NCI-H2081 treated with DMSO at 0.1 percent for 48 hours (cell line): ENCODE results near the gene VSX2.

Source experiments
- DNase-seq: peaks from one replicate; lab custom pipeline; 2025; lab: John Stamatoyannopoulos, UW

VSX2 gene

DNA sequence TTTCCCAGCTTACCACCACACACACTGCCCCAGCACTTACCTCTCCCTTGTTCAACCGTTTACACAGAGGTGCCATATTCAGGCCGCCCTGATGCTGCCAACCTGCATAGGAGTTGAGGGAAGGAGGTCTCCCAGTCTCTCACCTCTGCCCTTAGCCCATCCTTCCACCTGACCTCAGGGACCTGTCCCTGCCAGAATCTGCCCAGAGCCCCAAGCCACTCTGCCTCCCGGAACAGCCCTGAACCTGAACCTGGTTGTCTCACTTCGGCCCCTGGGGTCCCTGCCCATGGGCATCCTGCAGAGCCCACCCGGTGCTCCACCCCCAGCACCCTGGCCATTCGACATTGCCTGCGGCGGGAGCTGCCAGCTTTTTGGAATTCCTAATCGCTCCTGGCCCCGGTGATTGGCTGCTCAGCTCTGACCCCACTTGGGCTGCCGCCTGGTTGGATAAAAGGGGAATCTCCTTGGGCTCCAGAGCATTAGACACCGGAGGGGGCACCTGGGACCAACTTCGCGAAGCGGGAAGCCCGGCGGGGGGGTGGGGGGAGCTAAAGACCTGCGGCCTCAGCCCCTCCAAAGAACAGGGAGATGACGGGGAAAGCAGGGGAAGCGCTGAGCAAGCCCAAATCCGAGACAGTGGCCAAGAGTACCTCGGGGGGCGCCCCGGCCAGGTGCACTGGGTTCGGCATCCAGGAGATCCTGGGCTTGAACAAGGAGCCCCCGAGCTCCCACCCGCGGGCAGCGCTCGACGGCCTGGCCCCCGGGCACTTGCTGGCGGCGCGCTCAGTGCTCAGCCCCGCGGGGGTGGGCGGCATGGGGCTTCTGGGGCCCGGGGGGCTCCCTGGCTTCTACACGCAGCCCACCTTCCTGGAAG, at the start of gene VSX2:
VSX2 (plus strand) TSS at position 476 of the 874 bp plus-strand sequence; CDS start at position 589, 113 bp downstream.
- no peak for DNase-seq

- DNase-seq, result no peak
Observed at GRCh38 chr14:74190927-74191575, 48.2 kb upstream of the VSX2 start.

GRCh38 chr14:74194506-74195274, 44.6 kb upstream of the VSX2 start:
- no peak for DNase-seq

- no peak for DNase-seq
Observed at GRCh38 chr14:74195623-74196022, 43.6 kb upstream of the VSX2 start.

GRCh38 chr14:74198441-74199234, 40.6 kb upstream of the VSX2 start:
- DNase-seq, result no peak

DNA sequence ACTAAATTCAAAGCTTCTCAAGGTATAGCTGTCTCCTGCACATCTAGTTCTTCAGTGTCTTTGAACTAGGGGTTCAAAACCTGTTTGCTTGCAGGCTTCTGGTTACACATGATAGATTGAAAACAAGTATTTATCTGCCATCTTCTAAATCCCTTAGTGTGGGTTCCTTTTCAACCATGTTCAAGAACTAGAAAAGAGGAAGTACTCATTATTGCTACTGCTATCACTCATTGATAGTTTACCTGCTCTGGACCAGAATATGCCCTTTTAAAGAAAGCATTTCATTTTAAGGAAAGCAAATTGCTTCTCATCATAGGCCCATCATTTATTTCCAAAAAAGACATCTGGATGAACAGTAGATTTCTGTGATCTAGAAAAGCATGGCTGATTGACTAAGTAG, 37.1 kb upstream of the VSX2 start:
- no peak for DNase-seq

DNA sequence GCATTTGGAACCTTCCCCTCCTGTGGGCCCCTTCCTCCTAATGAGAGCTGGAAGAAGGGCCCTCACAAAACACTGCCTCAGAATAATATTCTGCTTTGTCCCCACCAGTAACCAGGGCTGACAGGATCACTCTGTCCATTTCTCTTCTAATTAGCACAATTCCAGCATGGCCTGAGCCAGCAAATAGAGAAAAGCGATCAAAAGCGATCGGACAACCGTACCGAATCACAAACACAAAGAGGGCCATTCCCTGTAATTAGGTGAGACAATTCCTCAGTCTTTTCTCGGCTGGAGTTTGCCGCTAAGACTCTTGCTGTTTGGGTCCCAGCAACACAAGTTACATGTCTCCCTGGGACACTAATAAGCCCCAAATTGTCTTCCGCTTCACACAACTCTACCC, 35.6 kb upstream of the VSX2 start:
- DNase-seq, result no peak

- no peak for DNase-seq
Observed at GRCh38 chr14:74204491-74204890, 34.8 kb upstream of the VSX2 start.

DNA sequence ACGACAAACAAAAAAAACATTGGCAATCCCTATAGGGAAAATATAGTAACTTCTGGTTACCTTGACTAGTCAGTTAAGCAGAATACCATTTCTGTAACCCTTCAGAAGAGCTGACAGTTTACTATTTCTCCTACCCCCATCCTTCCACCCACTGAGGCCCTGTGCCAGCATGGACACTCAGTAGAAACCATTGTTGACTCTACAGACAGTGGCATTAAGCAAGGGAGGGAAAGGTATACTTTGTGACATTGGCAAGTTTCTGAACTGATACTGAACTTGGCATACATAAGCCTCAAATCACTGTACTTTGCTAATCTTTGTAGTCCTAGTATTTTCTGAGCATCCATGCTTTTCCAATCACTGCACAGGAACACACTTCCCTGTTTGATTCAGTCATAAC, 33.4 kb upstream of the VSX2 start:
- no peak for DNase-seq

- DNase-seq, result no peak
Observed at GRCh38 chr14:74207943-74208342, 31.3 kb upstream of the VSX2 start.

- no peak for DNase-seq
Observed at GRCh38 chr14:74208642-74209041, 30.6 kb upstream of the VSX2 start.

DNA sequence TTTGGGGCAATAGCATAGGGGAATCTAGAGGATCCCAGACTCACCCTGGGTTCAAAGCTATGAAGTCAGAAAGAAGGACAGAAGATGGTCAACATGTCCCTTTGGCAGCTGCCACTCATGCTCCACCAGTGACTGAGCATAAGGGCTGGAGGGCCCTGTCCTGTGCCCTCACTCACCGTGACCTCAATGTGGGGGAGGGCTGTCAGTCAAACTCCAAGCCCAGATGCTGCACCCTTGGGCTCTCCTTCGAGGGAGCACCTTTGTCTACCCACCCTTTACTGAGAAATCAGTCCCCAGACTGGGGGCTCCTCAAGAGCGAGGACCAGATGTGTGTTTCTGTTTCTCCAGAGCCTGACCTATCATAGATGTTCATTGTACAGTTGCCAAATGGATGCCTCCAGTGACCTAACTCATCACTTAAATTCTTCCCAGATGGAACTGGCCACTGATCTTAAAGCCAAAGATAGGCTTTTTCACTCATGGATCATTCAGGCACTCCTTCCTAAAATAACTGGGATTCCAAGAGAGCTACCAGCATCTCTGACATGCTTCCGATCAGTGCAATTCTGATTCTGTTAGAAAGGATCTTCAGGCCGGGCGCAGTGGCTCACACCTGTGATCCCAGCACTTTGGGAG, 27.2 kb upstream of the VSX2 start:
- DNase-seq, result no peak

- no peak for DNase-seq
Observed at GRCh38 chr14:74213907-74214803, 25.1 kb upstream of the VSX2 start.

GRCh38 chr14:74216671-74217070, 22.6 kb upstream of the VSX2 start:
- no peak for DNase-seq

DNA sequence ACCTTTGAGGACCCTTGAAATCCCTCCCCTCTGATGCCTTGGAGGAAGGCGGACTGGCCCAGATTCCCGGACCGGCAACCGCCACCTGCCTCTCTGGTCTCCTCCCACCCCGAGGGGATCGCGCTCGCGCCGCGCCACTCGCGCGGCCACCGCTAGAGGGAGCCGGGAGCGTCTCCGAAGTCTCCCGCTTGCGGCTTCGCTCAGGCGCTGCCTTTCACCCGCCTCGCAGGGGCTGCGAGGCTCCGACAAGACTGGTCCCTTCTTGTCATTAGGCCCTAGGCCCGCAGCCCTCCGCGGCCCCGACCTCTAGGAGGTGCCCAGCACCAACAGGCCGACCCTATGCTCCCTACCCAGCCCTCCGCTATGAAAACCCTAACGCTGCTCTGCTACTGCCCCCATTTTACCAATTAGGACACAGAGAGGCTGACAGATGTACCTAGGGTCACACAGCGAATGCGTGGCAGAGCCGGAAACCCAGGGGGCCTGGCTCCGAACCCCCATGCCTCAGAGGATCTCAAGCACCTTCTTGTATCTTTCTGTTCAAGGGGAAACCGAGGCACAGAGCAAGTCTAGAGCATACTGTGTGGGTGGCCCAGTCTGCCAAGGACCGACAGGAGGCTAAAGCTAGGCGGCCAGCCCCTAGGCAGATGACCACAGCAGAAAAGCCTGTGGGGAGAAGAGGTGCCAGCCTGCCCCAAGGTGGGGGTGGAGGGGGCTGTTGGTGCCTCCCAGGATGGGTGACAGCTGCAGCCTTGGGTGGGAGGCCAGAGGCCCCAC, 21.4 kb upstream of the VSX2 start:
- no peak for DNase-seq

- DNase-seq, result no peak
Observed at GRCh38 chr14:74218462-74218861, 20.8 kb upstream of the VSX2 start.

DNA sequence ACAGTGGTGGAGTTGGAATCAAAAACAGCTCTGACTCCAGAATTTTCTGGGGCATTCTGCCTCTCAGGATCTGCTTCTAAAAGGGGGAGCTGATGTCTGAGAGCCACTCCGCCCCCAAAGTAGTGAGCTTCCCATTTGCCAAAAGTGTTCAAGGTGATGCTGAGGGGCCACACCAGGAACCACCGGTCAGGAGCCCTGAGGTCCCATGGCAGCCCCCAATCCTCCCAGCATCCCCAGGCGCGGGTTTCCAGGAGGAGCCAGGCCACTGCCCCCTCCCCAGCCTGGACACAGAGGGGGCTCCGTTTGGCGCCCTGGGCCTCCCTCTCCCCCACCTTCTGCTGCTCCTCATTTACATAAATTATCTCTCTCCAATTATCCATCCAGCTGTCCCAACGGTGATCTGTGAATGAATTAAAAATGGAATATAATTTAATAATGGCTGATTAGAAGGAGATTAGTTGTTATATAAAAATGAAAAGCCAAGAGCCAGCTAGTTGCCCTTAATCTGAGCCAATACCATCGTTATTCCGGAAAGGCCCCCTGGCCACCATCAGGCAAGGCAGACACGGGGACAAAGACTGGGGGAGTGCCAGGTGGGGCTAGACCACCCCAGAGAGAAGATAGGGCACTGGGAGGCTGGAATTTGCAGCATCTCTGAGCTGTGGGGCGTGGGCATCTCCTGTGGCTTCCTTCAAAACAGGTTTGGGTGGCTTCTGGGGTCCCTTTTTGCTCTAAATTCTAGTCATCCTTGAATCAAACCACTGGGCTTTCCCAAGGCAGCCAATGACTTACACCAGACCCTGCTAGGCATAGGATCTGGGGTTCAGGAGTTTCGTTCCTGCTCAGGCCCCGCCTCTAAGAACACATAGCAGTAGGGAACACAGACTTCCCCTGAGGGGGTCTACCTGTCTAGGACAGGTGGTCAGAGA, 19.7 kb upstream of the VSX2 start:
- DNase-seq, result no peak

- no peak for DNase-seq
Observed at GRCh38 chr14:74220991-74221390, 18.3 kb upstream of the VSX2 start.
